Measurements from ENCODE around the gene TSHZ1.

- no peak for TF ChIP-seq POLR2AphosphoS5 (IDR thresholded peaks at IDR 0.05)
- TF ChIP-seq POLR2A (IDR thresholded peaks at IDR 0.05) = no peak
- no peak for TF ChIP-seq CTCF (IDR thresholded peaks at IDR 0.05)
Measured at GRCh38 chr18:75304678-75305557, 94.3 kb downstream of the TSHZ1 start.

Measured in gastroesophageal sphincter (tissue), 3 donors.